Small intestine (tissue), 7 donors: ENCODE data around the gene KRTAP1-1. TPM values are rescaled to one million over a fixed set of nuclear protein-coding genes. Genes with fewer than 3 reads are reported as not detected.
"Not testable (repeated sequence)": the region's sequence is repeated elsewhere in the genome, so short reads cannot be mapped to it uniquely, and the experiment has no call there.

Source experiments
- DNase-seq, 2 donors: peaks; one replicate each; pipeline versions ENCODE4 v3.0.0 to v3.0.0-alpha.2; 2013
- FAIRE-seq: peaks from 2 replicates; lab custom pipeline; 2012; peaks lifted over from hg19 to GRCh38; lab: Jason Lieb, UNC
- H3K27ac ChIP-seq, 3 donors: one replicate each; pipeline ENCODE4 v1.5.1; 2013; ENCODE audit warnings: low read length in 2 of 3, mild to moderate bottlenecking in 2 of 3, control low read depth in 1 of 3, inconsistent platforms in 1 of 3, low read depth in 1 of 3, moderate library complexity in 1 of 3
- H3K27me3 ChIP-seq, 3 donors: one replicate each; pipeline ENCODE4 v1.6.1; 2013; ENCODE audit warnings: low read length in 3 of 3, inconsistent platforms in 1 of 3; ENCODE audit not compliant: control insufficient read depth in 3 of 3, insufficient read depth in 3 of 3
- H3K36me3 ChIP-seq, 3 donors: one replicate each; pipeline ENCODE4 v1.6.1; 2013; ENCODE audit warnings: low read length in 3 of 3, inconsistent platforms in 1 of 3, low read depth in 1 of 3, mild to moderate bottlenecking in 1 of 3, moderate library complexity in 1 of 3; ENCODE audit not compliant: control insufficient read depth in 3 of 3, insufficient read depth in 2 of 3
- H3K4me1 ChIP-seq, 3 donors: one replicate each; pipeline ENCODE4 v1.6.1; 2013; ENCODE audit warnings: low read length in 2 of 3, inconsistent platforms in 1 of 3, low read depth in 1 of 3, mild to moderate bottlenecking in 1 of 3, moderate library complexity in 1 of 3; ENCODE audit not compliant: control insufficient read depth in 3 of 3, insufficient read depth in 2 of 3
- H3K4me3 ChIP-seq, 3 donors: one replicate each; pipeline ENCODE4 v1.5.1; 2013; ENCODE audit warnings: low read length in 3 of 3, control low read depth in 1 of 3, inconsistent platforms in 1 of 3, low read depth in 1 of 3, mild to moderate bottlenecking in 1 of 3, moderate library complexity in 1 of 3
- H3K9me3 ChIP-seq, 2 donors: one replicate each; pipeline ENCODE4 v1.6.1; 2013; ENCODE audit warnings: low read depth in 1 of 2, low read length in 1 of 2; ENCODE audit not compliant: control insufficient read depth in 2 of 2, insufficient read depth in 1 of 2
- WGBS, 3 donors: extraction: QIAGEN DNeasy Blood & Tissue Kit; methylation state at CpG; one replicate each; pipeline ENCODE4 v1.1.7; 2013; 5-methylcytosine and 5-hydroxymethylcytosine counted together
- polyA plus RNA-seq, 4 donors: library from polyadenylated mRNA; stranded (reverse) in 3 of 4; unstranded in 1 of 4; fragments of 200-250 nt in 3 of 4; fragments of 120-200 nt in 1 of 4; gene quantifications; one replicate each; pipeline versions ENCODE4 v1.2.1 to v1.2.3, GENCODE V29; 2013
- donor health status: healthy with polysubstance abuse.
- donor health status: control.
- donor health status: control.
- donor health status: Bipolar disorder and iron deficiency.
- donor health status: healthy.

Gene KRTAP1-1
- polyA plus RNA-seq, 4 donors: not detected

GRCh38 chr17:41071606-41072360, 30.5 kb upstream of the KRTAP1-1 start:
- Histone ChIP-seq H3K9me3 (no peaks in the 10 kb centered on the region), H3K27me3 (peaks cover 0 to 3% (median 0%) of the 10 kb centered on the region in 3 donors), H3K4me3 (no peak overlapping the region), H3K27ac (no peak overlapping the region), H3K4me1 (no peaks in the 10 kb centered on the region), H3K36me3 (no peaks in the 10 kb centered on the region)
- FAIRE-seq (no peak), DNase-seq (no peak)
- 84 to 90% (median 89%) methylated on average over 5 of the region's 5 CpGs for WGBS, 3 donors

- Histone ChIP-seq H3K27ac (no peak overlapping the region), H3K27me3 (peaks cover 0 to 5% (median 0%) of the 10 kb centered on the region in 3 donors), H3K9me3 (no peaks in the 10 kb centered on the region), H3K4me1 (no peaks in the 10 kb centered on the region), H3K4me3 (no peak overlapping the region), H3K36me3 (no peaks in the 10 kb centered on the region)
- no peak for DNase-seq
- no peak for FAIRE-seq
- 70 to 89% (median 73%) methylated on average over 3 of the region's 3 CpGs for WGBS, 3 donors
Measured at GRCh38 chr17:41069031-41069430, 27.8 kb upstream of the KRTAP1-1 start.

- Histone ChIP-seq H3K4me3 (no peak overlapping the region), H3K27me3 (peaks cover 0 to 5% (median 0%) of the 10 kb centered on the region in 3 donors), H3K4me1 (no peaks in the 10 kb centered on the region), H3K27ac (no peak overlapping the region), H3K9me3 (no peaks in the 10 kb centered on the region), H3K36me3 (no peaks in the 10 kb centered on the region)
- DNase-seq (no peak), FAIRE-seq (no peak)
Measured at GRCh38 chr17:41067281-41067680, 26.0 kb upstream of the KRTAP1-1 start.

GRCh38 chr17:41065829-41066624, 24.8 kb upstream of the KRTAP1-1 start, which contains the start of gene KRTAP2-4:
TSS of gene KRTAP2-4 (minus strand) at chr17:41065879. CDS start at chr17:41065845, 34 bp downstream.
- Histone ChIP-seq H3K9me3 (no peaks in the 10 kb centered on the region), H3K36me3 (no peaks in the 10 kb centered on the region), H3K27me3 (peaks cover 0 to 5% (median 2%) of the 10 kb centered on the region in 3 donors), H3K4me1 (no peaks in the 10 kb centered on the region), H3K27ac (no peak within 1 kb of the TSS), H3K4me3 (no peak within 1 kb of the TSS)
- no peak for FAIRE-seq
- no peak for DNase-seq
- WGBS, 3 donors: 82 to 93% (median 91%) methylated on average over 6 of the region's 6 CpGs

- H3K9me3 ChIP-seq, H3K4me1 ChIP-seq, H3K27me3 ChIP-seq, DNase-seq, H3K27ac ChIP-seq, H3K36me3 ChIP-seq, H3K4me3 ChIP-seq, FAIRE-seq: not testable (repeated sequence)
- 56 to 70% (median 59%) methylated on average over 7 of the region's 16 CpGs for WGBS, 3 donors
Measured at GRCh38 chr17:41065016-41065689, 23.9 kb upstream of the KRTAP1-1 start.

- H3K9me3 ChIP-seq: no peaks in the 10 kb centered on the region
- no peaks in the 10 kb centered on the region for H3K36me3 ChIP-seq
- no peak overlapping the region for H3K4me3 ChIP-seq
- no peaks in the 10 kb centered on the region for H3K4me1 ChIP-seq
- no peak overlapping the region for H3K27ac ChIP-seq
- no peak for DNase-seq
- FAIRE-seq: no peak
- H3K27me3 ChIP-seq: peaks cover 0 to 13% (median 2%) of the 10 kb centered on the region in 3 donors
- WGBS, 3 donors: 46 to 79% (median 46%) methylated on average over 1 of the region's 1 CpG
Measured at GRCh38 chr17:41064301-41064700, 23.1 kb upstream of the KRTAP1-1 start.

- H3K36me3 ChIP-seq: no peaks in the 10 kb centered on the region
- no peak overlapping the region for H3K4me3 ChIP-seq
- H3K9me3 ChIP-seq: no peaks in the 10 kb centered on the region
- H3K27me3 ChIP-seq: peaks cover 0 to 17% (median 4%) of the 10 kb centered on the region in 3 donors
- no peak for FAIRE-seq
- H3K27ac ChIP-seq: no peak overlapping the region
- H3K4me1 ChIP-seq: no peaks in the 10 kb centered on the region
- DNase-seq: no peak
- WGBS, 3 donors: 53 to 65% (median 65%) methylated on average over 4 of the region's 4 CpGs
Measured at GRCh38 chr17:41063449-41063848, 22.2 kb upstream of the KRTAP1-1 start.

GRCh38 chr17:41061964-41062363, 20.7 kb upstream of the KRTAP1-1 start:
- peaks cover 0 to 18% (median 4%) of the 10 kb centered on the region in 3 donors for H3K27me3 ChIP-seq
- no peak overlapping the region for H3K27ac ChIP-seq
- DNase-seq (no peak), FAIRE-seq (no peak)
- H3K4me3 ChIP-seq: no peak overlapping the region
- 55 to 80% (median 77%) methylated on average over 1 of the region's 1 CpG for WGBS, 3 donors
- H3K9me3 ChIP-seq: no peaks in the 10 kb centered on the region
- H3K36me3 ChIP-seq: no peaks in the 10 kb centered on the region
- no peaks in the 10 kb centered on the region for H3K4me1 ChIP-seq
